Limb (tissue), 2 donors: ENCODE data around the gene MAP4K2.
"Not testable (repeated sequence)": the region's sequence is repeated elsewhere in the genome, so short reads cannot be mapped to it uniquely, and the experiment has no call there.

Experiments used
- DNase-seq, 2 donors: peaks; one replicate each; pipeline ENCODE4 v3.0.0-alpha.2; 2016; ENCODE audit errors: extremely low spot score in 2 of 2

Gene MAP4K2

GRCh38 chr11:64838600-64839334 is 35.8 kb upstream of the MAP4K2 start:
- DNase-seq = no peak

- no peak for DNase-seq
Observed at GRCh38 chr11:64837887-64838351, 34.9 kb upstream of the MAP4K2 start.

DNA sequence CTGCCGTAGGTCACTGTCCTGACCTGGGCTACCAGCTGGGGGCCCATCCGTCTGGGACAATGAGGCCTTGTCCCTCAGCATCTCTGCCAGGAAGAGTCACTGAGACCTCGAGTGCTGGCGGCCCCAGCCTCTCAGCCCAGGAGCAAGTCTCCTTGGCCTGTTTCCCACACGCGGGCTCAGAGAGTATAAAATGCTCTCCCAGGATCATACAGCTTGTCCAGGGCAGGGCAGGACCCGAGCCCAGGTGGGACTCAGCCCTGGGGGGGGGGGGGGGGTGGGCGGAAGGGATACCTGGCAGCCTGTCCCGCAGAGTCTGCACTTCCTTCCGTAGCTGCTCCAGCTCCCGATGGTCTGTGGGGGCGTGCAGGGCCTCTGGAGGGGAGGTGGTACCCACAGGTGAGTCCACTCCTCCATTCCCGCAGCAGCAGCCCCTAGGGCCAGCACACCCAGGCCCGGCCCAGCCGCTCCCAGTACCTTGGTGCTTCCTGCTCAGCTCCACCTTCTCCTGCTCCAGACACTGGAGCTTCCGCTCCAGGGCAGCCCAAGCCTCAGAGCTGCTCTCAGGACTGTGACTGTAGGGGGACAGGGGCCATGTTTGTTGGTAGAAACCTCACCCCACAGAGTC is 33.5 kb upstream of the MAP4K2 start:
- no peak for DNase-seq

GRCh38 chr11:64835616-64836447 is 32.8 kb upstream of the MAP4K2 start:
- no peak for DNase-seq

- no peak for DNase-seq
Observed at GRCh38 chr11:64834723-64835615, 32.0 kb upstream of the MAP4K2 start.

GRCh38 chr11:64834031-64834722 is 31.2 kb upstream of the MAP4K2 start:
- DNase-seq = no peak

- no peak for DNase-seq
Observed at GRCh38 chr11:64833509-64833908, 30.5 kb upstream of the MAP4K2 start.

DNA sequence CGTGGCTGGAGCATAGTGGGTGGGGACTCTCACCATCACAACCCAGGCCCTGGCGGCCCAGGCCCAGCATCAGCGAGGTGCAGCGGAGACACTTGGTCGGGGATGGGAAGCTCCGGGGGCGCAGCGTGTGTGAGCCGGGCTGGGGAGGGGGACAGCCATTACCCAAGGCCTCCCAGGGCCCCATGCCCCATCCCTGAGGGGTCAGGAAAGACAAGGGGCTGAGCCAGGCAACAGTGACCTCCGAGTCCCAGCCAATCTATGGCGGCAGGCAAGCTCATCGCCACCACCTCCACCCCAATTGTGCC is 30.1 kb upstream of the MAP4K2 start:
- no peak for DNase-seq

GRCh38 chr11:64832467-64833197 is 29.6 kb upstream of the MAP4K2 start:
- no peak for DNase-seq

GRCh38 chr11:64831411-64831891 is 28.4 kb upstream of the MAP4K2 start:
- DNase-seq = no peak

- DNase-seq = no peak
Observed at GRCh38 chr11:64829536-64830251, 26.7 kb upstream of the MAP4K2 start.

GRCh38 chr11:64827451-64827839 is 24.4 kb upstream of the MAP4K2 start:
- DNase-seq = no peak

GRCh38 chr11:64826578-64827450 is 23.8 kb upstream of the MAP4K2 start:
- no peak for DNase-seq

DNA sequence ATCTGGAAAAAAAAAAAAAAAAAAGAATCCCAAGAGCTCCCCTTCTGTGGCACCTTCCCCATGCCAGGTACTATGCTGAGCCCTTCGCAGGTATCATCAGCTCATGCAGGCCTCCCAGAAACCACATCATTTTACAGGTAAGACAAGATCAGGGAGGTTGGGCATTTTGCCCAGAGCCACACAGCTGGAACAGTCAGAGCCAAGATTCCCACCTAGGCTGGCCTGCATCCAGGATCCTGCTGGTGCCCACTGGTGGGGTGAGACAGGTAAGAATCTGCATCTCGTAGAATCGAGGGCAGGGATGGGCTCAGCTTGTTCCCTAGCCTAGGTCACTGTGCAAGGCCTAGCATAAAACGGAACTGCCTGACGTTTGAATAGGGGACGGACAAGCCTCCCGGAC is 23.0 kb upstream of the MAP4K2 start:
- no peak for DNase-seq

GRCh38 chr11:64823568-64824119 is 20.6 kb upstream of the MAP4K2 start:
- DNase-seq = no peak

DNA sequence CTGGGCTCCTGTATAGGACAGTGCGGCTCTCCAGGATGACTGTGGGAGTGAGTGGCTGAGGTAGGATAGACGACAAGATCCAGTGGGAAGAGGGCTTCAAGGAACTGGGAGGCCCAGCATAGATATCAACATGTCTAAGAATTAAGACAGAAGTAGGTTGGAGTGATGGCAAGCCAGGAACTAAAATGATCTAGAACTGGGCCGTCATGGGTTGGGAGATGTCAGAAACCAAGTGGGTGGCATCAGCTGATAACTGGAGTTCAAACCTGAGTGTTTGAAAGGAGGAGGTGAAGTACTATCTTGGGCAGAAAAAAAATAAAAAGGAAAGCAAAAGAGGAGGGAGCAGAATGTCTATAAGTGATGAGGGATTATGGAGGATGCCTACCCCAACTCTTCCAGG is 14.5 kb upstream of the MAP4K2 start:
- no peak for DNase-seq

- not testable (repeated sequence) for DNase-seq
Observed at GRCh38 chr11:64815433-64815832, 12.4 kb upstream of the MAP4K2 start.

DNA sequence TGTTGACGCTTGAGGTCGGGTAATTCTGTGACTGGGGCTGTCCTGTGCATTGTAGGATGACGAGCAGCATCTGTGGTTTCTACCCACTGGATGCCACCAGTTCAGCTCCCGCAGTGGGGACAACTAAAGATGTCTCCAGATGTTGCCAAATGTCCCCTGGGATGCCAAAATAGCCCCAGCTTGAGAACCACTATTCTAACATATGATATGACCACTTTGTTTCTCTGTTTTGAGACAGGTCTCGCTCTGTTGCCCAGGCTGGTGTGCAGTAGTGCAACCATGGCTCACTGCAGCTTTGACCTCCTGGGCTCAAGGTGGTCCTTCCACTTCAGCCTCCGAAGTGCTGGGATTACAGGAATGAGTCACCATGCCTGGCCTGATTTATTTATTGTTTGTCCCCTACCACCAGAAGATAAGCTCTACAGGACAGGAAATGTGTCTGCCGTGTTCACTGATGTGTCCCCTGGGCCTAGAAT is 11.7 kb upstream of the MAP4K2 start:
- no peak for DNase-seq
